AG10803 (cell line): ENCODE measurements around the gene SYT8.

Experiments used
- DNase-seq: peaks from one replicate; pipeline ENCODE4 v3.0.0; 2010; ENCODE audit warnings: low read depth
- H3K4me3 ChIP-seq: 2 replicates; pipeline ENCODE4 v1.5.1; 2011; ENCODE audit warnings: mild to moderate bottlenecking, low read length, control low read depth
- CTCF ChIP-seq: conservative IDR thresholded peaks from 2 replicates; pipeline ENCODE4 v1.5.1; 2011; ENCODE audit warnings: mild to moderate bottlenecking, low read length, control low read depth, inconsistent platforms

SYT8 gene

DNA sequence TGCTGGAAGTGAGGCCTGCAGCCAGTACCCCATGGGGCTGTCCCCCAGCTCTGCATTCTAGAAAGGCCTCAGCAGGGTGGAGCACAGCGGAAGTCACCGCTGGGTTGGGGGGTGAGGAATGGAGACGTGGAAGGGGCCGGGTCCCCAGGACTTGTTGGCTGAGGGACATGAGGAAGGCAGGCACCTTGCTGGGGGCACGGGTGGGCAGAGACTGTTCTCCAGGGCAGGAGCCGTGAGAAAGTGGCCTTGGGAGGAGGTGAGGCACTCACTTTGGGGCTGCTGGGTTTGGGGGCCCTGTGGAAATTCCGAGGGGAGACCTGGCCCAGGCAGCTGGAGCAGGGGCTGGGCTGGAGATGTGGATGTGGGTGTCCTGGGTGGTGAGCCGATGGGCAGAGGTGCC, 9.0 kb downstream of the SYT8 start:
- no peak for DNase-seq
- no peak overlapping the region for H3K4me3 ChIP-seq
- no peak for TF ChIP-seq CTCF

DNA sequence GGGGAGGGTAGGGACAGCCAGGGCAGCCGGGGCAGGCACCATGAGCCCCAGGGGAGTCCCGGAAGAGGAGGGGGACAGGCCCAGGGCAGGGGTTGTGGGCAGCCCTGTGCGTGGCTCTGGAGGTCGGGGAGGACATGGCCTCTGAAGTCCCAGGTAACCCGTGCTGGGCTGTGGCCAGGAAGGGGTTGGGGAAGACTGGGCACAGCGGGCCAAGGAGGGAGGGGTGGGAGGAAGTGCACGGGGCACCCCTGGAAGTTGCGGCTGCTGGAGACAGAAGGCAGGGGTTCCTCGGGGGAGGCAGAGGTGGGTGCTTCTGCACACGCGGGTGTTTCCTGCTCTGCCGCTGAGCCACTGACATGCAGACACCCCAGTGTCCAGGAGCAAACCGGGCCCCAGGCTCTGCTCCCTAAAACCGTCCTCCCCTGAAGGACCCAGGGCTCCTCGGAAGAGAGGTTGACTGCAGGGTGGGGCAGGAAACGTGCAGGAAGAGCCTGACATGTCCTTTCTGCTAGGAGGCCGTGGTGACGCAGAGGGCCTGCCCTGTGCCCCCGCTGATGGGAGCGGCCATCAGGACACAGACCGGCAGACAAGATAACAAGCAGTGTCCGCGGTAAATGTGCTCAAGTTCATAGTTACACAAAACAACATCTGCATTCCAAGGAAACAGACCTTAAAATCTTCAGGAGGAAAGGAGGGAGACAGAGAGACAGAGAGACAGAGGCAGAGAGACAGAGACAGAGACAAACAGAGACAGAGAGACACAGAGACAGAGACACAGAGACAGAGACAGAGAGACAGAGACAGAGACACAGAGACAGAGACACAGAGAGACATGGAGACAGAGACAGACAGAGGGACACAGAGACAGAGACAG, 9.7 kb downstream of the SYT8 start:
- H3K4me3 ChIP-seq: no peak overlapping the region

GRCh38 chr11:1845095-1845429, 10.3 kb downstream of the SYT8 start:
- H3K4me3 ChIP-seq: no peak overlapping the region
- DNase-seq: no peak
- no peak for TF ChIP-seq CTCF

More for the DNA sequence above, 9.7 kb downstream of the SYT8 start:
- TF ChIP-seq CTCF: no peak
- DNase-seq: no peak

DNA sequence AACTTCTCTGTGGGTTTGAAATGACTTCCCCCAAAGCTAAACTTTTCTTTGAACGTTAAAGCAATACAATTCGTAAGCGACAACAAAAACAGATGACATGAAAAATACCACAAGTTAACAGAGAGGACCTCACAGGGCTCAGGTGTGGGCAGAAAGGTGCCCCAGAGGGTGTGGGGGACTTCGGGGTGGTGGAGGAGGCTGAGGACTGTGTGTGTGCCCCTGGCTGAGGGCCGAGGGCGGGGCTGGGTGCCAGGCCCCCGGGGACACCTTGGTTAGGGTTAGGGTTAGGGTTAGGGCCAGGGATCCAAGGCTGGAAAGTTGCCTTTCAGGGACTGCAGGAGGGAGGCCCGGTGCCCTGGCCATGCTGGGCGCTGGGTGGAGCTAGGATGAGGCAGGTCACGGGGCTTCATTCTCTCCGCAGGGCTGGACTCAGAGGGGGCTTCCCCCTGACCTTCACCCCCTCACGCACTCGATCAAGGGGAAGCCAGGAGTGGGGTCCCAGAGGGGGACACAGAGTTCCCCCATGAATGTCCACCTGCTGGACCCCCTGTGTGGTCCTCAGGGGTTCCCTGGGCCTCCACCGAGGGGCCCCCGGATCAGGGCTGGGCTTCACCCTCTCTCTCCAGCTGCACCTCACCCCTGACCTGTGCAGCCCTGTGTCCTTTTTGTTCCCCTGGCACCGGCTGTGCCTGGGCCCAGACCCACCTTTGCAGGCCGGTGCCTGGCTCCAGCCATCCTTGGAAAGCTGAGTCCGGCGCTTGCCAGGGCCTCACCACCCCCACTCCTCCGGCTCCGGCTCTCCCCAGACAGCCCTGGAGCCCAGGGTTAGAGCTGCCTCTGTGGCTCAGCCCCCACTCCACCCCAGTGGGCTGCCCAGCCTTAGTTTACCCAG, 11.0 kb downstream of the SYT8 start:
- DNase-seq: no peak
- TF ChIP-seq CTCF: no peak
- H3K4me3 ChIP-seq: no peak overlapping the region

DNA sequence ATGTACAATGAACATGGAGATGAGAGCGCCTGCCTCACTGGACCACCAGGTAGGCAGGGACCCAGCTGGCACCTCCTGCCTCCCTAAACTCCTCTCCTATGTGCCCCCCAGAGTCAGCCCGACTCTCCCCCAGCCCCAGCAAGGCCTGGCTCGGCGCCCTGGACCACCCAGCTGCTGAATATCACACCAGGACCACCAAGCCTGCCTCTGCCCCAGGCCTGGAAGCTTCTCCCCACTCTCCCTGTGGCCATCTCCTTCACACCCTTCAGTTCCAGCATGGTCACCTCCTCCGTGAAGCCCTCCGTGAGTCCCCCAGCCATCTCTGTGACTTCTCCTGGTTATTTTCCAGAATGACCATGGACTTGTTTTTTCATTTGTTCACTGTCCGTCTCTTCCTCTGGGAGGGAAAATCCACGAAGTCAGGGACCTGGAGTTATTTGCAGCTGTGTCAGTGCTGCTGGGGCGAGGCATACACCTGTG, 11.7 kb downstream of the SYT8 start:
- TF ChIP-seq CTCF: no peak
- DNase-seq: no peak
- H3K4me3 ChIP-seq: no peak overlapping the region

- no peak for DNase-seq
- no peak overlapping the region for H3K4me3 ChIP-seq
- TF ChIP-seq CTCF: no peak
Measured at GRCh38 chr11:1847006-1847735, 12.4 kb downstream of the SYT8 start.
